Gastroesophageal sphincter (tissue), 4 donors: ENCODE data around the gene NSDHL. TPM values are rescaled to one million over a fixed set of nuclear protein-coding genes. Genes with fewer than 3 reads are reported as not detected.

Experiments used
- ATAC-seq: fragments of 150-250 bp; one replicate; pipeline ENCODE4 v1.9.1; 2016; ENCODE audit warnings: mild to moderate bottlenecking, moderate library complexity
- H3K27ac ChIP-seq, 4 donors: fragments of 200-600 bp; sonication (generic) in 3 of 4; 1 replicate in 3 of 4; 2 replicates in 1 of 4; pipeline ENCODE4 v1.5.1; 2016 to 2019
- H3K27me3 ChIP-seq: fragments of 200-600 bp; sonication (generic); one replicate; pipeline ENCODE4 v1.5.1; 2019
- H3K36me3 ChIP-seq, 2 donors: fragments of 200-600 bp; sonication (generic); one replicate each; pipeline ENCODE4 v1.5.1; 2019; ENCODE audit warnings: control low read depth in 1 of 2
- H3K4me1 ChIP-seq, 3 donors: fragments of 200-600 bp; sonication (generic); 1 replicate in 2 of 3; 2 replicates in 1 of 3; pipeline ENCODE4 v1.5.1; 2016 to 2019; ENCODE audit warnings: control low read depth in 2 of 3
- H3K4me3 ChIP-seq, 2 donors: fragments of 200-600 bp; sonication (generic); one replicate each; pipeline ENCODE4 v1.5.1; 2019; ENCODE audit warnings: mild to moderate bottlenecking in 1 of 2, moderate library complexity in 1 of 2
- H3K9me3 ChIP-seq, 3 donors: fragments of 200-600 bp; sonication (generic); one replicate each; pipeline ENCODE4 v1.5.1; 2017 to 2019; ENCODE audit warnings: control low read depth in 2 of 3
- EP300 ChIP-seq: sonication (generic); formaldehyde crosslinking; IDR thresholded peaks from one replicate; pipeline ENCODE4 v1.6.1; 2017; ENCODE audit warnings: antibody characterized with exemption, mild to moderate bottlenecking
- POLR2A ChIP-seq, 2 donors: fragments of 450-650 bp; IDR thresholded peaks; one replicate each; pipeline ENCODE4 v1.6.1; 2017; ENCODE audit warnings: antibody characterized with exemption in 2 of 2, mild to moderate bottlenecking in 2 of 2, moderate library complexity in 1 of 2
- POLR2AphosphoS5 ChIP-seq: sonication (generic); formaldehyde crosslinking; IDR thresholded peaks from one replicate; pipeline ENCODE4 v1.6.1; 2017; ENCODE audit warnings: antibody characterized with exemption
- WGBS, 2 donors: methylation state at CpG; one replicate each; pipeline ENCODE4 v1.1.5; 2018; ENCODE audit warnings: low coverage in 1 of 2; 5-methylcytosine and 5-hydroxymethylcytosine counted together
- total RNA-seq, 4 donors: library from RNA; depleted of rRNA; stranded (reverse); fragments of >200 nt; gene quantifications; one replicate each; pipeline ENCODE4 v1.1.0, GENCODE V29; 2016
- TF ChIP-seq, protein P1 (sequence below), 4 experiments: fragments of 200-600 bp in 2 of 4; fragments of 450-650 bp in 2 of 4; sonication (generic) in 1 of 4; IDR thresholded peaks; one replicate each; pipeline ENCODE4 v1.5.1; 2017 to 2019; ENCODE audit warnings: antibody characterized with exemption in 4 of 4, mild to moderate bottlenecking in 2 of 4, moderate library complexity in 2 of 4

NSDHL gene
- total RNA-seq, 4 donors from 2014 or later = 3.7 to 14.2 (median 10.8) TPM

DNA sequence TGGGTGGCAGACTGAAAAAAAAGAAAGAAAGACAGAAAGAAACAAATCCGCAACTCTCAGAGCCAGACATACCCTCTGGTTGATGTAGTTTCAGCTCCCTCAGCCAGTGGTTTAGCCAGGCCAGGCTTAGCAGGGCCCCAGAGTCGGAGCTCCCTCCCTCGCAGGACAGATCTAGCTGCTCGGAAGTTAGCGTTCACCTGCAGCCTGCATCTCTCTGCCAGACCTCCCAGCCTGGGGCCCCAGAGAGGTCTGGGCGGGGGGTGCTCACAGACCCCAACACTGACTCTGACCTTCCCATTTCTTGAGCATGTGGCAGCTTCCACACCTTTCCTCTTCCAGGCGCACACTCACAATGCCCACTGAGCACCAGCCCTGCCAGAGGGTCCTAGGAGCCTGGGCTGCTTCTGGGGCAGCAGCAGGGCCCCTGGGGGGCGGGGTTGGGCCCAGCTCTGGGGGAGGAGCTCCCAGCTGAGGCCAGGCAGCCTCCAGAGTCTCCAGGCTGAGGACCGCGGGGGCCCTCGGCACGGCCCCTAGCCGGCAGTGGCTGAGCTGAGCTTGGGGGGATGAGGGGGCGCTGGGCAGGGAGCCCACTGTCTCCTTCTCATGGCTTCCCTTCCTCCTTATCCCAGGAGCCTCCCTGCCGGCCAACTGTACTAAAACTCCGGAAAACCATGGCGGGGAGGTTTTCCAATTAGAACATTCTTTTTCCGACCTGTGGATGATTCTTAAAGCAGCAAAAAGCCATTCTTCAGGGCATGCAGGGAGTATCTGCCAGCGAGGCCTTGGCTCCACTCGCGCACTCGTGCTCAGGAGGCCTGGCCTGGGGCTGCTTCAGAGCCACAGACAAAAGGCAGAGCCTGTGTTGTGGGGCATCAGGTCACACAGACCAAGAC is 62.4 kb downstream of the NSDHL start:
- WGBS, 2 donors = 70 to 72% methylated on average over 2 to 3 of the region's 22 CpGs
- Histone ChIP-seq H3K27ac (no peak overlapping the region), H3K4me1 (no peaks in the 10 kb centered on the region), H3K9me3 (no peaks in the 10 kb centered on the region), H3K4me3 (no peak overlapping the region), H3K36me3 (no peaks in the 10 kb centered on the region), H3K27me3 (peaks cover 8% of the 10 kb centered on the region)
- ATAC-seq = no peak
- no peak for TF ChIP-seq EP300
- TF ChIP-seq POLR2A (IDR thresholded peaks at IDR 0.05) = no peak
- TF ChIP-seq POLR2AphosphoS5 = no peak
- TF ChIP-seq, protein P1, sequence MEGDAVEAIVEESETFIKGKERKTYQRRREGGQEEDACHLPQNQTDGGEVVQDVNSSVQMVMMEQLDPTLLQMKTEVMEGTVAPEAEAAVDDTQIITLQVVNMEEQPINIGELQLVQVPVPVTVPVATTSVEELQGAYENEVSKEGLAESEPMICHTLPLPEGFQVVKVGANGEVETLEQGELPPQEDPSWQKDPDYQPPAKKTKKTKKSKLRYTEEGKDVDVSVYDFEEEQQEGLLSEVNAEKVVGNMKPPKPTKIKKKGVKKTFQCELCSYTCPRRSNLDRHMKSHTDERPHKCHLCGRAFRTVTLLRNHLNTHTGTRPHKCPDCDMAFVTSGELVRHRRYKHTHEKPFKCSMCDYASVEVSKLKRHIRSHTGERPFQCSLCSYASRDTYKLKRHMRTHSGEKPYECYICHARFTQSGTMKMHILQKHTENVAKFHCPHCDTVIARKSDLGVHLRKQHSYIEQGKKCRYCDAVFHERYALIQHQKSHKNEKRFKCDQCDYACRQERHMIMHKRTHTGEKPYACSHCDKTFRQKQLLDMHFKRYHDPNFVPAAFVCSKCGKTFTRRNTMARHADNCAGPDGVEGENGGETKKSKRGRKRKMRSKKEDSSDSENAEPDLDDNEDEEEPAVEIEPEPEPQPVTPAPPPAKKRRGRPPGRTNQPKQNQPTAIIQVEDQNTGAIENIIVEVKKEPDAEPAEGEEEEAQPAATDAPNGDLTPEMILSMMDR (IDR thresholded peaks at IDR 0.05) = no peak

DNA sequence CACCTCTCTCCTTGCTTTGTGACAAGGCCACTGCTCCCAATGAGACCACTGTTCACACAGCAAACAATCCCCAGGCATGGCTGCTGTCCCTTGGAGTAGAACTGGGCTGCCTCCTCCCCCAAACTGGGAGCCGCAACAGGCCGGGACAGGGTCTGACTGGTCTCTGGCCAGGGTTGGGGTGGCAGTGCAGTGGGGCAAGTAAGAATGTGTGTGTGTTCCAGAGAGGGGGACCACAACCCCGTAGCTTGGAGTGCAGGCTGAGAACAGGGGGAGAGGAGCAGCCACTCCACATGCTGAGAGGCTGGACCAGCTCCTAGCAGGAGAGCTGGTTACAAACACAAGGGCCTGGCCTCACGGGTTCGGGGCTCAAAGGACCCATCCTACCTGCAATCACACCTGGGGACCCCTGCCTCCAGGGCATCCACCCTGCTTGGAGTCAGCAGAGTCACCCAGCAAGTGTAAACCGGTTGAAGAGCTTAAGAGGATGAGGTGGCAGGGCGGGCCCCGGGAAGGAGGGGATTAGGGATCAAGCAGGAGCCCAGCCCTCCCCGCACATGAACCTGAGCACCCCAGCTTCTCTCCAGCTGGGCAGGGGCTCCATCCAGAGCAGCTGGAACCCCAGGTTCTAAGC is 63.2 kb downstream of the NSDHL start:
- TF ChIP-seq, protein P1 (IDR thresholded peaks at IDR 0.05) = no peak
- no peak for TF ChIP-seq POLR2AphosphoS5
- no peak for TF ChIP-seq EP300
- TF ChIP-seq POLR2A (IDR thresholded peaks at IDR 0.05) = no peak
- Histone ChIP-seq H3K4me3 (no peak overlapping the region), H3K27me3 (peaks cover 16% of the 10 kb centered on the region), H3K27ac (no peak overlapping the region), H3K36me3 (no peaks in the 10 kb centered on the region), H3K9me3 (no peaks in the 10 kb centered on the region), H3K4me1 (no peaks in the 10 kb centered on the region)
- no CpG with 5 or more reads among the region's 9 CpGs for WGBS, 2 donors
- no peak for ATAC-seq

DNA sequence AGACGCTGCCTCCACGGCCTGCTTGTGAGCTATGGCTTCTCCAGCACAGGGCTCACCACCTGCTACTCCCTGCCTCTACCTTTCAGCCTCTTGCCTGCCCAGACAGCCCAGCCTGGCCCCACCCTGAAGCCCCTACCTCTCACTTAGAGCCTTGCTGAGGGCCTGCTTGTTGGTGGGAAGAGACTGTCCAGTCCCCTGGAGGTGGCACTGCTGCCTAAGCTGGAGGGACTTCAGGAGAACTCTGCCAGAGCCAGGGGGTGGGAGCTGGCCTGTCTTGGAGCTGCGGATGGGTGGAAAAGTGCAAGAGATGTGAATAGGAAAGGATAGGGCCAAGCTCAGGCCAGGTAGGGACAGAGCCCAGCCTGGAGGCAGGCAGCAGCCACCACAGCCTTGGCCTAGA is 64.3 kb downstream of the NSDHL start:
- TF ChIP-seq POLR2A (IDR thresholded peaks at IDR 0.05) (no peak), POLR2AphosphoS5 (no peak), EP300 (no peak)
- TF ChIP-seq, protein P1 (IDR thresholded peaks at IDR 0.05) = no peak
- H3K27me3 ChIP-seq = peaks cover 18% of the 10 kb centered on the region
- no peaks in the 10 kb centered on the region for H3K9me3 ChIP-seq
- no peak overlapping the region for H3K4me3 ChIP-seq
- H3K27ac ChIP-seq = no peak overlapping the region
- no peaks in the 10 kb centered on the region for H3K36me3 ChIP-seq
- no peak for ATAC-seq
- 92% methylated on average over 2 of the region's 3 CpGs; no CpG with 5 or more reads in 1 of the 2 donors for WGBS, 2 donors
- H3K4me1 ChIP-seq = no peaks in the 10 kb centered on the region

DNA sequence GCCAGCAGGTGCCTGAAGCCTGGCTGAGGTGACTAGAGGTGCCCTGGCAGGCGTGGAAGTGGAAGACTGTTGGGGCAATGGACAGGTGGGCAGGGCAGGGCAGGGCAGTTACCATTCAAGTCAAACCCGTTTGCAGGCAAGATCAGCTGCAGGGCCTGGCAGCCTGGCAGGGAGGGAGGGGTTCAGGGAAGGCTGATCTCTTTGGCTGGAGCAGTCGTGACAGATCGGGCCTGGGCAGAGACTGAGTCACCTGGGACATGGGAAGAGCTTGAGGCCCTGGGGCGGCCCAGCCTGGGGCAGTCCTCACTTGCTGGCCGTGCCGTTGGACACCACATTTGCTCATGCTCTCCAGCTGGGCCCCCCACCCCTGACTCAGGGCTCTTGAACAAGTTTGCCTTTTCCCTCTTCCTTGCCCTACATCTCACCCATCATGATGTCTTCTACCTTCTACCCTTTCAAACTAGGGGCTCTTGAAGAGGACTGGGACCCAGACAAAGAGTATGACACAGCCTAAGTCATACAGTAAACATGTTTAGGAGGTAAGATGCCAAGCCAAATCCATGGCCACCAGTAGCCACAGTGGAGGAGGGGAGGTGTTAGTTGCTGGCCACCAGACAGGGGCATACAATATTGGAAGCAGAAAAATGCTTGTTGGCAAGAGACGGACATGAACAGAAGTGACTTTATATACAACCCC is 65.0 kb downstream of the NSDHL start:
- WGBS, 2 donors = 80 to 81% methylated on average over 1 to 4 of the region's 8 CpGs
- Histone ChIP-seq H3K36me3 (no peaks in the 10 kb centered on the region), H3K4me3 (no peak overlapping the region), H3K9me3 (no peaks in the 10 kb centered on the region), H3K4me1 (no peaks in the 10 kb centered on the region), H3K27ac (no peak overlapping the region), H3K27me3 (peaks cover 18% of the 10 kb centered on the region)
- TF ChIP-seq EP300 (no peak), POLR2A (IDR thresholded peaks at IDR 0.05) (no peak), POLR2AphosphoS5 (no peak)
- TF ChIP-seq, protein P1 (IDR thresholded peaks at IDR 0.05) = no peak
- ATAC-seq = no peak
